ENCODE data around the gene DSCAML1. TPM values are rescaled to one million over a fixed set of nuclear protein-coding genes. Genes with fewer than 3 reads are reported as not detected.

The DSCAML1 gene
- total RNA-seq, 2 experiments from 2014 or later: 0.13 to 0.29 TPM

DNA sequence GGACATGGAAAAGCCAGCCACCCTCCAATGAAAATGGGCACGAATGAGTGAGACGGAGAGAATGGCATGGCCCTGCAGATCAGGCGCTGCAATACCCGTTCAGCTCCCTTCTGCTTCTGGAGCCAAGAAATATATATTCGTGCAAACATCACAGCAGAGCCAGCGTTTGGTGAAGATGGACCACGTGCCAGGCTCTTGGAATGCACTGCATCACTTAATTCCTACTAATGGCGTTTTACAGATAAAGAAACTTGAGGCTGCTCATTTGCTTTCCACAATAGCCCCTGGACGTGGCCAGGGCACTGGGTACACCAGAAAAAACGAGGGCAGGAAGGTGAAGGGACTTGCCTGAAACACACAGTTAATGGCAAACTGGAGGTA, 29.2 kb upstream of the DSCAML1 start:
- ChIA-PET CTCF (interaction anchor here (1.3 to 15.2 kb wide), 4 partner anchors 10 to 227 kb away, joined by 5 to 188 read pairs (median 40); no protein-coding TSS in a partner anchor), POLR2A (interaction anchor here (0.6 to 3.9 kb wide), 4 partner anchors 11 to 161 kb away, joined by 3 to 18 read pairs (median 4); no protein-coding TSS in a partner anchor)
- Mint-ChIP-seq H3K4me1 (ENCODE audit: low read depth) (peaks cover 91% of the 10 kb centered on the region), H3K27ac (peak overlapping the region; percentile 22), H3K27me3 (no peaks in the 10 kb centered on the region), H3K4me3 (no peak overlapping the region), H3K9me3 (no peaks in the 10 kb centered on the region), H3K36me3 (ENCODE audit: low read depth) (no peaks in the 10 kb centered on the region)
- no peak for TF ChIP-seq CTCF (IDR thresholded peaks at IDR 0.05)
- intact Hi-C loops (cut with micrococcal nuclease): no loop called here
- no peak for DNase-seq
- ATAC-seq: no peak

GRCh38 chr11:117825538-117826189, 28.6 kb upstream of the DSCAML1 start:
- ATAC-seq (no peak), DNase-seq (no peak)
- Mint-ChIP-seq H3K4me3 (no peak overlapping the region), H3K9me3 (no peaks in the 10 kb centered on the region), H3K27ac (peak overlapping the region; percentile 9), H3K36me3 (ENCODE audit: low read depth) (no peaks in the 10 kb centered on the region), H3K4me1 (ENCODE audit: low read depth) (peaks cover 86% of the 10 kb centered on the region), H3K27me3 (no peaks in the 10 kb centered on the region)
- CTCF ChIA-PET: interaction anchor here (1.1 to 15.2 kb wide), 8 partner anchors 10 to 228 kb away, joined by 3 to 188 read pairs (median 40); no protein-coding TSS in a partner anchor
- no peak for TF ChIP-seq CTCF (IDR thresholded peaks at IDR 0.05)
- intact Hi-C loops (cut with micrococcal nuclease): no loop called here
- POLR2A ChIA-PET: interaction anchor here (0.6 to 3.9 kb wide), 4 partner anchors 10 to 151 kb away, joined by 3 to 18 read pairs (median 4); no protein-coding TSS in a partner anchor

GRCh38 chr11:117824571-117825537, 27.8 kb upstream of the DSCAML1 start, which contains the start of gene FXYD2:
FXYD2 (minus strand) TSS chr11:117824744; CDS start chr11:117824678, 66 bp downstream.
- CTCF ChIA-PET: interaction anchor here (1.1 to 15.2 kb wide), 10 partner anchors 9 to 229 kb away, joined by 3 to 188 read pairs (median 10); no protein-coding TSS in a partner anchor
- peak within 1 kb of the TSS; percentile 89 for H3K27ac Mint-ChIP-seq
- no peaks in the 10 kb centered on the region for H3K9me3 Mint-ChIP-seq
- ATAC-seq (no peak), DNase-seq (no peak)
- H3K4me1 Mint-ChIP-seq (ENCODE audit: low read depth): peaks cover 81% of the 10 kb centered on the region
- no peaks in the 10 kb centered on the region for H3K36me3 Mint-ChIP-seq (ENCODE audit: low read depth)
- H3K4me3 Mint-ChIP-seq: peak within 1 kb of the TSS; percentile 54
- no peak for TF ChIP-seq CTCF (IDR thresholded peaks at IDR 0.05)
- intact Hi-C loops (cut with micrococcal nuclease): loop anchor here (5.0 kb wide), 2 partner anchors 127 to 227 kb away; no protein-coding TSS in a partner anchor
- POLR2A ChIA-PET: interaction anchor here (0.6 to 3.9 kb wide), 6 partner anchors 8 to 159 kb away, joined by 3 to 18 read pairs (median 4); no protein-coding TSS in a partner anchor
- H3K27me3 Mint-ChIP-seq: no peaks in the 10 kb centered on the region

DNA sequence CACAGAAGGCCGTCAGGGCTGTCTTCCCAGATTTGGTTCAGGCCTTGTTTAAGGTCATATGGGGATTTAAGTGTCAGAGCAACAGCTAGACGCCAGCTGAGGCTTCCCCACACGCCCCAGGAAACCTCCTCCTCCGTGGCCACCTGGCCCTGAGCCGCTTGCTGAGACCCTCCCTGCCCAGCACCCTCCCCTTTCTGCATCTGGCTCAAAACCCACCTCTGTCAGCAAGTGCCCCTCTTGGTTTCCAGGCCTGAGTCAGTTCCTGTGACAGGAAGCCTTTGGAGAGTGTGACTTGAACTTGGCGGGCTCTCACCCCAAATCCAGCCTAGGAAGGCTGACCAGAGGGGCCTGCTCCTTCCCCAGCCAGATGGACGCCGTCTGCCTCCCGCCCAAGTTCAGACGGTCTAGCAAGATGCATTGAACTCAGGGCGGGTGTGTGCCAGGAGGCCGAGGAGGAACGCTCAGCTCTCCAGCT, 27.0 kb upstream of the DSCAML1 start:
- POLR2A ChIA-PET: interaction anchor here (1.0 to 3.9 kb wide), 7 partner anchors 9 to 170 kb away, joined by 3 to 18 read pairs (median 4); no protein-coding TSS in a partner anchor
- H3K36me3 Mint-ChIP-seq (ENCODE audit: low read depth): no peaks in the 10 kb centered on the region
- DNase-seq: peak; percentile 60
- peak overlapping the region; percentile 54 for H3K4me3 Mint-ChIP-seq
- peak; percentile 8 for ATAC-seq
- no peaks in the 10 kb centered on the region for H3K27me3 Mint-ChIP-seq
- TF ChIP-seq CTCF (IDR thresholded peaks at IDR 0.05): no peak
- peaks cover 75% of the 10 kb centered on the region for H3K4me1 Mint-ChIP-seq (ENCODE audit: low read depth)
- intact Hi-C loops (cut with micrococcal nuclease): loop anchor here (5.0 kb wide), 2 partner anchors 128 to 228 kb away; no protein-coding TSS in a partner anchor
- no peaks in the 10 kb centered on the region for H3K9me3 Mint-ChIP-seq
- H3K27ac Mint-ChIP-seq: peak overlapping the region; percentile 89
- CTCF ChIA-PET: interaction anchor here (1.1 to 15.2 kb wide), 14 partner anchors 8 to 297 kb away, joined by 3 to 188 read pairs (median 6); no protein-coding TSS in a partner anchor
